OCI-LY3 (cell line): ENCODE measurements around the gene GCNT2.

Experiments used
- H2AFZ ChIP-seq: fragments of 200-600, 300-600 bp; shearing (Covaris generic); 2 replicates; pipeline ENCODE4 v1.6.0; 2014; ENCODE audit warnings: antibody characterized with exemption, low read depth, low read length
- H3K27ac ChIP-seq: fragments of 200-600, 300-600 bp; sonication (generic); 2 replicates; pipeline ENCODE4 v1.5.1; 2014; ENCODE audit warnings: mild to moderate bottlenecking, low read length, moderate library complexity, mixed read lengths
- H3K27me3 ChIP-seq: fragments of 200-600, 300-600 bp; sonication (generic); 2 replicates; pipeline ENCODE4 v1.6.1; 2014; ENCODE audit warnings: low read depth, low read length, mixed read lengths
- H3K36me3 ChIP-seq: fragments of 200-600, 300-600 bp; sonication (generic); replicated peaks from 2 replicates; pipeline ENCODE3; 2014; ENCODE audit warnings: low read depth, low read length, mixed read lengths
- H3K4me1 ChIP-seq: fragments of 300-600, 200-600 bp; sonication (generic); 2 replicates; pipeline ENCODE4 v1.6.1; 2014; ENCODE audit warnings: low read length, mixed read lengths
- H3K4me2 ChIP-seq: fragments of 200-600, 300-600 bp; sonication (generic); 2 replicates; pipeline ENCODE4 v1.6.1; 2014; ENCODE audit warnings: low read length, mixed read lengths
- H3K4me3 ChIP-seq: fragments of 300-600, 200-600 bp; sonication (generic); 2 replicates; pipeline ENCODE4 v1.5.1; 2014; ENCODE audit warnings: antibody characterized with exemption, mild to moderate bottlenecking, low read length, moderate library complexity
- H3K79me2 ChIP-seq: fragments of 300-600, 200-600 bp; shearing (Covaris generic); 2 replicates; pipeline ENCODE4 v1.6.1; 2014; ENCODE audit warnings: mild to moderate bottlenecking, low read length, mixed read lengths
- H3K9ac ChIP-seq: fragments of 300-600, 200-600 bp; shearing (Covaris generic); 2 replicates; pipeline ENCODE4 v1.6.0; 2014; ENCODE audit warnings: mild to moderate bottlenecking, low read length, moderate library complexity
- H3K9me3 ChIP-seq: fragments of 200-600, 300-600 bp; shearing (Covaris generic); 2 replicates; pipeline ENCODE4 v1.6.1; 2014; ENCODE audit warnings: low read length, mixed read lengths; ENCODE audit not compliant: insufficient read depth
- H4K20me1 ChIP-seq: fragments of 200-600, 300-600 bp; sonication (generic); 2 replicates; pipeline ENCODE4 v1.6.1; 2016; ENCODE audit warnings: low read length, mixed read lengths; ENCODE audit not compliant: insufficient read depth
- EZH2phosphoT487 ChIP-seq: fragments of 200-600 bp; shearing (Covaris generic); IDR thresholded peaks from 2 replicates; pipeline ENCODE4 v1.6.1; 2018; ENCODE audit warnings: antibody characterized with exemption, mixed run types, low read depth
- TF ChIP-seq, protein P1 (sequence below): fragments of 200-600, 300-600 bp; sonication (generic); IDR thresholded peaks from 2 replicates; pipeline ENCODE4 v1.5.1; 2014; ENCODE audit warnings: antibody characterized with exemption, low read length, low read depth

GCNT2 gene

GRCh38 chr6:10586302-10586701 is 65.2 kb downstream of the GCNT2 start:
- Histone ChIP-seq H3K36me3 (peaks cover 2% of the 10 kb centered on the region), H3K27me3 (no peaks in the 10 kb centered on the region), H3K27ac (no peak overlapping the region), H2AFZ (no peak overlapping the region), H3K4me3 (no peak overlapping the region), H3K9ac (no peak overlapping the region), H3K79me2 (peaks cover 42% of the 10 kb centered on the region), H4K20me1 (peaks cover 25% of the 10 kb centered on the region), H3K4me1 (no peaks in the 10 kb centered on the region), H3K4me2 (no peak overlapping the region), H3K9me3 (no peaks in the 10 kb centered on the region)
- TF ChIP-seq, protein P1, sequence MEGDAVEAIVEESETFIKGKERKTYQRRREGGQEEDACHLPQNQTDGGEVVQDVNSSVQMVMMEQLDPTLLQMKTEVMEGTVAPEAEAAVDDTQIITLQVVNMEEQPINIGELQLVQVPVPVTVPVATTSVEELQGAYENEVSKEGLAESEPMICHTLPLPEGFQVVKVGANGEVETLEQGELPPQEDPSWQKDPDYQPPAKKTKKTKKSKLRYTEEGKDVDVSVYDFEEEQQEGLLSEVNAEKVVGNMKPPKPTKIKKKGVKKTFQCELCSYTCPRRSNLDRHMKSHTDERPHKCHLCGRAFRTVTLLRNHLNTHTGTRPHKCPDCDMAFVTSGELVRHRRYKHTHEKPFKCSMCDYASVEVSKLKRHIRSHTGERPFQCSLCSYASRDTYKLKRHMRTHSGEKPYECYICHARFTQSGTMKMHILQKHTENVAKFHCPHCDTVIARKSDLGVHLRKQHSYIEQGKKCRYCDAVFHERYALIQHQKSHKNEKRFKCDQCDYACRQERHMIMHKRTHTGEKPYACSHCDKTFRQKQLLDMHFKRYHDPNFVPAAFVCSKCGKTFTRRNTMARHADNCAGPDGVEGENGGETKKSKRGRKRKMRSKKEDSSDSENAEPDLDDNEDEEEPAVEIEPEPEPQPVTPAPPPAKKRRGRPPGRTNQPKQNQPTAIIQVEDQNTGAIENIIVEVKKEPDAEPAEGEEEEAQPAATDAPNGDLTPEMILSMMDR = no peak
- TF ChIP-seq EZH2phosphoT487 = no peak

DNA sequence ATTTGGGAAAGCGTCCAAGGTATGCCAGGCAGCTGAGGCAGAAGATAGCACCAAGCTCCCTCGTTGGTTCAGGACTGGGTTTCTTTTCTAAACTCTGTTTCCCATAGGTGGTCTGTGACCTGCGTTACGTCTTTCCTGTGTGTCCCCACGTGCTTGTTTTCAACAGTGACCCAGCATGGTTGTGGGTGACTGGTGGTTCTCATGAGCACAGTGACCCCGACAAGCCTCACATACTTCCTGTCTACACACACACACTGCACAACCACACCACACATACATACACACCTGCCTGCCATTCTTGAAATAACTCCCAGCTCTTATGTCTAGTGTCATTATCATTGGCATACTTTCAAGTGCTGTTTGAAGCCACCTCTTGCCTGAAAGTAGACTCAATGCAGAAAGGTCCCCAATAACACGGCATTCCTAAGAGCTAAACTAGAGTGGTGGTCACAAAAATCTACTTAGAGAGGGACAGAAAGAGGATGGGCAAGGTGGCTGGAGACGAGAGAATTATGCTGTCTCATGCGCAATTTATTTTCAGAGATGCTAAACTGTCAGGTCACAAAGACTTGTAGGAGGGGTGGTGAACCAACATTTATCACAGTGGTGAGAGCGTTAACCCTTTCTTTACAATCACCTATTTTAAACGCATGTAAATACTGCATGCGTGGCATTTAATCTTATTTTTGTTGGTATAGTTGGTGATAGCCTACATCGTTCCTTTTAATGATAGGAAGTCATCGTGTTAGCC is 66.7 kb downstream of the GCNT2 start:
- TF ChIP-seq EZH2phosphoT487 = no peak
- Histone ChIP-seq H3K9me3 (no peaks in the 10 kb centered on the region), H3K79me2 (peaks cover 43% of the 10 kb centered on the region), H3K4me2 (no peak overlapping the region), H2AFZ (no peak overlapping the region), H3K27me3 (no peaks in the 10 kb centered on the region), H3K9ac (no peak overlapping the region), H4K20me1 (peaks cover 25% of the 10 kb centered on the region), H3K27ac (no peak overlapping the region), H3K36me3 (peaks cover 2% of the 10 kb centered on the region), H3K4me1 (no peaks in the 10 kb centered on the region), H3K4me3 (no peak overlapping the region)

DNA sequence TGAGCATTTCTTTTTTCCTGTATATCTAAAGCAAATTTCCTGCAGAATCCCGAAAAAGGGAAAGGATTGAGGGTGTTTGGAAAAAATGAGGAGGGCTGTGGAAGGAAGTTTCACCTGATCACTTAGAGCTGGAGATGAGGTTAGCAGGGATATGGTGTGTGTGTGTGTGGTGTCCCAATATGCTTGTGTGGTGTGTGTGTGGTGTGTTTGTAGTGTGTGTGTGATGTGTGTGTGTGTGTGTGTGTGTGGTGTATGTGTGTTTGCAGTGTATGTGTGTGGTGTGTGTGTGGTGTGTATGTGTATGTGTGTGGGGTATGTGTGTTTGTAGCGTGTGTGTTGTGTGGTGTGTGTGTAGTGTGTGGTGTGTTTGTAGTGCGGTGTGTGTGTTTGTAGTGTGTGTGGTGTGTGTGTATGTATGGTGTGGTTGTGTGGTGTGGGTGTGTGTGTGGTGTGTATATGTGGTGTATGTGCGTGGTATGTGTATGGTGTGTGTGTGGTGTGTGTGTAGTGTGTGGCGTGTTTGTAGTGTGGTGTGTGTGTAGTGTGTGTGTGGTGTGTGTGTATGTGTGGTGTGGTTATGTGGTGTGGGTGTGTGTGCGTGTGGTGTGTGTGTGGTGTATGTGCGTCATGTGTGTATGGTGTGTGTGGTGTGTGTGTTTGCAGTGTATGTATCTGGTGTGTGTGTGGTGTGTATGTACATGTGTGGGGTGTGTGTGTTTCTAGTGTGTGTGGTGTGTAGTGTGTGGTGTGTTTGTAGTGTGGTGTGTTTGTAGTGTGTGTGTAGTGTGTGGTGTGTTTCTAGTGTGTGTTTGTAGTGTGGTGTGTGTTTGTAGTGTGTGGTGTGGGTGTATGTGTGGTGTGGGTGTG is 67.6 kb downstream of the GCNT2 start:
- Histone ChIP-seq H3K9me3 (no peaks in the 10 kb centered on the region), H3K36me3 (peaks cover 2% of the 10 kb centered on the region), H3K4me2 (no peak overlapping the region), H3K4me3 (no peak overlapping the region), H3K79me2 (peaks cover 45% of the 10 kb centered on the region), H3K4me1 (0 out of 2 replicates have a peak, but pooled peaks cover 1% of the 10 kb centered on the region), H3K9ac (no peak overlapping the region), H4K20me1 (peaks cover 27% of the 10 kb centered on the region), H3K27ac (no peak overlapping the region), H3K27me3 (no peaks in the 10 kb centered on the region), H2AFZ (no peak overlapping the region)
- TF ChIP-seq EZH2phosphoT487 = no peak
- TF ChIP-seq, protein P1 = no peak

DNA sequence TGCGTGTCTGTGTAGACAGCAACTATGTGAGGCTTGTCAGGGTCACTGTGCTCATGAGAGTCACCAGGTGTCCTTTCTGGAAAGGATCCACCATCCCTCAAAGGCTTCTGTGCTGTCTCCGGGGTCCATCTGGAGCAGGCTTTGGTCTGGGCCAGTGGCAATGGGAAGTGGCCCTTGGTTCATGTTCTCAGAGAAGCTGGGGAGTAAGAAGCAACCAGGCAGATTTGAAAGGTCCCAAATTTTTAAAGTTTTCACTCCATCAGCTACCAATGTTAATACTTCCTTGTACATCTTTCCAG is 68.2 kb downstream of the GCNT2 start:
- H3K27ac ChIP-seq = no peak overlapping the region

More for the DNA sequence above, 68.2 kb downstream of the GCNT2 start:
- peaks cover 7% of the 10 kb centered on the region for H3K4me1 ChIP-seq
- peaks cover 2% of the 10 kb centered on the region for H3K36me3 ChIP-seq
- H3K79me2 ChIP-seq = peaks cover 51% of the 10 kb centered on the region
- H3K4me2 ChIP-seq = no peak overlapping the region
- H3K9ac ChIP-seq = no peak overlapping the region
- no peaks in the 10 kb centered on the region for H3K27me3 ChIP-seq
- no peaks in the 10 kb centered on the region for H3K9me3 ChIP-seq
- H3K4me3 ChIP-seq = no peak overlapping the region
- no peak for TF ChIP-seq EZH2phosphoT487
- TF ChIP-seq, protein P1 = no peak
- H2AFZ ChIP-seq = no peak overlapping the region
- H4K20me1 ChIP-seq = peaks cover 33% of the 10 kb centered on the region
